Keratinocyte (primary cell): ENCODE results near the gene DHX15.

Experiments used
- EZH2 ChIP-seq: IDR thresholded peaks from one replicate; pipeline ENCODE4 v1.6.1; 2012; ENCODE audit warnings: inconsistent platforms, mild to moderate bottlenecking, low read length, moderate library complexity
- TF ChIP-seq, protein P1 (sequence below), 3 experiments: IDR thresholded peaks in 1 of 3; conservative IDR thresholded peaks in 1 of 3; optimal IDR thresholded peaks in 1 of 3; 2 replicates in 2 of 3; 3 replicates in 1 of 3; pipeline versions ENCODE3 to v1.5.1; 2011; ENCODE audit warnings: low read length in 3 of 3, mild to moderate bottlenecking in 3 of 3, moderate library complexity in 2 of 3, control low read depth in 1 of 3, inconsistent platforms in 1 of 3; ENCODE audit not compliant: insufficient read depth in 2 of 3; ENCODE audit errors: extremely low read depth in 1 of 3

DNA sequence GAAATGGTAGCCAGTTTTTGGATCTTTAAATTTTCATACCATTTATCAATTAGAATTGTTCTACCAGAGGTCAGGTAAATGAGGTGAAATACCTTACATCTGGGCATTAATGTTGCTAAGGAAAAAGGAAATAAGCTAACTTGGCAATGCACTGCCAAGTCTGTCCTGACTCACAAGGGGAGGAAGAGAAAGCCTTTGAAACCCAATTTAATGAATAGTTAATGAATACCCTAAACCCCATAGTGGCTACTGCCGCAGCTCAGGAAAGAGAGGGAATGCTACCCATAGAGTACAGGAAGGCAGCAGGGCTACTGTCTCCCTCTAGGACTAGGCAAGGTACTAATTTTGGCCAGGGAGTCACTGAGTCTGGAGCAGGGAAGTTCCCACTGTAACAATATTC lies 16.8 kb upstream of the DHX15 start:
- no peak for TF ChIP-seq EZH2
- TF ChIP-seq, protein P1, sequence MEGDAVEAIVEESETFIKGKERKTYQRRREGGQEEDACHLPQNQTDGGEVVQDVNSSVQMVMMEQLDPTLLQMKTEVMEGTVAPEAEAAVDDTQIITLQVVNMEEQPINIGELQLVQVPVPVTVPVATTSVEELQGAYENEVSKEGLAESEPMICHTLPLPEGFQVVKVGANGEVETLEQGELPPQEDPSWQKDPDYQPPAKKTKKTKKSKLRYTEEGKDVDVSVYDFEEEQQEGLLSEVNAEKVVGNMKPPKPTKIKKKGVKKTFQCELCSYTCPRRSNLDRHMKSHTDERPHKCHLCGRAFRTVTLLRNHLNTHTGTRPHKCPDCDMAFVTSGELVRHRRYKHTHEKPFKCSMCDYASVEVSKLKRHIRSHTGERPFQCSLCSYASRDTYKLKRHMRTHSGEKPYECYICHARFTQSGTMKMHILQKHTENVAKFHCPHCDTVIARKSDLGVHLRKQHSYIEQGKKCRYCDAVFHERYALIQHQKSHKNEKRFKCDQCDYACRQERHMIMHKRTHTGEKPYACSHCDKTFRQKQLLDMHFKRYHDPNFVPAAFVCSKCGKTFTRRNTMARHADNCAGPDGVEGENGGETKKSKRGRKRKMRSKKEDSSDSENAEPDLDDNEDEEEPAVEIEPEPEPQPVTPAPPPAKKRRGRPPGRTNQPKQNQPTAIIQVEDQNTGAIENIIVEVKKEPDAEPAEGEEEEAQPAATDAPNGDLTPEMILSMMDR (optimal IDR thresholded peaks at IDR 0.05 in 1 of 3, IDR thresholded peaks at IDR 0.05 in 1 of 3, conservative IDR thresholded peaks at IDR 0.05 in 1 of 3; ENCODE audit: extremely low read depth in 1 of 3, insufficient read depth in 2 of 3, low read length in 3 of 3): no peak
